DND-41 (cell line): ENCODE results near the gene PTPRN2.

ENCODE experiments used
- ATAC-seq: fragments of 200-7000 bp; cut with Tn5 transposase; 3 replicates; pipeline ENCODE4 v1.9.1; 2021; ENCODE audit warnings: low read depth; ENCODE audit not compliant: insufficient read depth
- DNase-seq: peaks from one replicate; pipeline ENCODE4 v3.0.0-alpha.2; 2020
- H2AFZ ChIP-seq: 2 replicates; pipeline ENCODE4 v1.6.0; 2012; ENCODE audit warnings: low read depth, low read length
- H3K27ac ChIP-seq: 2 replicates; pipeline ENCODE4 v1.5.1; 2012; ENCODE audit warnings: low read length, inconsistent platforms
- H3K27me3 ChIP-seq: fragments of 200-600 bp; sonication (generic); 2 replicates; pipeline ENCODE4 v1.6.0; 2012; ENCODE audit warnings: low read length, mild to moderate bottlenecking, inconsistent platforms; ENCODE audit not compliant: insufficient read depth, poor library complexity
- H3K36me3 ChIP-seq: 2 replicates; pipeline ENCODE4 v1.5.1; 2012; ENCODE audit warnings: low read length, inconsistent platforms; ENCODE audit not compliant: insufficient read depth
- H3K4me1 ChIP-seq: 2 replicates; pipeline ENCODE4 v1.5.1; 2012; ENCODE audit warnings: mild to moderate bottlenecking, low read length; ENCODE audit not compliant: insufficient read depth
- H3K4me2 ChIP-seq: 2 replicates; pipeline ENCODE4 v1.6.0; 2012; ENCODE audit warnings: mild to moderate bottlenecking, moderate library complexity, low read length, inconsistent platforms; ENCODE audit not compliant: insufficient read depth
- H3K4me3 ChIP-seq, 2 experiments: fragments of 200-600 bp in 1 of 2; shearing (Covaris generic) in 1 of 2; 2 replicates each; pipeline ENCODE4 v1.5.1; 2012 to 2016; ENCODE audit warnings: inconsistent platforms in 2 of 2, low read length in 2 of 2, mild to moderate bottlenecking in 2 of 2, low read depth in 1 of 2, moderate library complexity in 1 of 2
- H3K79me2 ChIP-seq: 2 replicates; pipeline ENCODE4 v1.6.0; 2012; ENCODE audit warnings: low read length, inconsistent platforms; ENCODE audit not compliant: insufficient read depth
- H3K9ac ChIP-seq: 2 replicates; pipeline ENCODE4 v1.6.0; 2012; ENCODE audit warnings: low read depth, mild to moderate bottlenecking, inconsistent platforms, low read length, moderate library complexity
- H3K9me3 ChIP-seq: 2 replicates; pipeline ENCODE4 v1.5.1; 2012; ENCODE audit warnings: low read length, moderate library complexity, mild to moderate bottlenecking, inconsistent platforms; ENCODE audit not compliant: insufficient read depth, severe bottlenecking
- H4K20me1 ChIP-seq: 2 replicates; pipeline ENCODE4 v1.6.0; 2012; ENCODE audit warnings: low read length; ENCODE audit not compliant: insufficient read depth
- EZH2 ChIP-seq: IDR thresholded peaks from 3 replicates; pipeline ENCODE4 v1.6.1; 2012; ENCODE audit warnings: borderline replicate concordance, low read depth, mild to moderate bottlenecking, moderate library complexity, low read length, inconsistent platforms; ENCODE audit not compliant: severe bottlenecking
- TF ChIP-seq, protein P1 (sequence below): IDR thresholded peaks from 2 replicates; pipeline ENCODE4 v1.5.1; 2012; ENCODE audit warnings: borderline replicate concordance, low read length, moderate library complexity, mild to moderate bottlenecking; ENCODE audit not compliant: poor library complexity, severe bottlenecking; ENCODE audit errors: extremely low read depth

The PTPRN2 gene

DNA sequence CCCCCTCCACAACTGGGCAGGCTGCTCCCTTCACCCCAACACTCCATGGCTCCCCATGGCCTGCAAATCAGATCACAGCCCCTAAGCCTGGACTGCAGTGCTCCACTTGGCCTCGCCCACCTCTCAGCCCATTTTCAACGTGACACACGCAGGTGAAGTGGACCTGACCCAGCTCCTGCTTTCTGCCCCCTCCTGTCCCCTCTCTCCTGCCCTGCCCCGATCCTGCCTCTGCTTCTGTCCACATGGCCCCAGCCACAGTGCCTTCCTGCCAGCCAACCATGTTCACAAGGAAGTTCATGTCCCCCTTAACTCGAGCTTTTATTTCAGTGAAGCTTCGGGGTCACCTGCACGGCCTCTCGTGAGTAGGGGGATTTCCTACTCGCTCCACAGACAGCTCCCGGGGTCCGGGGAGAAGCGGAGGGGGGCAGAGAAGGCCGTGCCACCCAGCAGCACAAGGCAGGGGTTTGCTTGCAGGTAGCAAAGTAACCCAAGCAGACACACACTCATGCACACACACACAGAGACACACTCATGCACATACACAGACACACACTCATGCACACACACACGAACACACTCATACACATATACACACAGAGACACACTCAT lies 713.3 kb downstream of the PTPRN2 start:
- peaks cover 13% of the 10 kb centered on the region for H3K4me1 ChIP-seq
- H3K9me3 ChIP-seq = no peaks in the 10 kb centered on the region
- no peak overlapping the region for H3K9ac ChIP-seq
- H4K20me1 ChIP-seq = no peaks in the 10 kb centered on the region
- TF ChIP-seq EZH2 = no peak
- TF ChIP-seq, protein P1, sequence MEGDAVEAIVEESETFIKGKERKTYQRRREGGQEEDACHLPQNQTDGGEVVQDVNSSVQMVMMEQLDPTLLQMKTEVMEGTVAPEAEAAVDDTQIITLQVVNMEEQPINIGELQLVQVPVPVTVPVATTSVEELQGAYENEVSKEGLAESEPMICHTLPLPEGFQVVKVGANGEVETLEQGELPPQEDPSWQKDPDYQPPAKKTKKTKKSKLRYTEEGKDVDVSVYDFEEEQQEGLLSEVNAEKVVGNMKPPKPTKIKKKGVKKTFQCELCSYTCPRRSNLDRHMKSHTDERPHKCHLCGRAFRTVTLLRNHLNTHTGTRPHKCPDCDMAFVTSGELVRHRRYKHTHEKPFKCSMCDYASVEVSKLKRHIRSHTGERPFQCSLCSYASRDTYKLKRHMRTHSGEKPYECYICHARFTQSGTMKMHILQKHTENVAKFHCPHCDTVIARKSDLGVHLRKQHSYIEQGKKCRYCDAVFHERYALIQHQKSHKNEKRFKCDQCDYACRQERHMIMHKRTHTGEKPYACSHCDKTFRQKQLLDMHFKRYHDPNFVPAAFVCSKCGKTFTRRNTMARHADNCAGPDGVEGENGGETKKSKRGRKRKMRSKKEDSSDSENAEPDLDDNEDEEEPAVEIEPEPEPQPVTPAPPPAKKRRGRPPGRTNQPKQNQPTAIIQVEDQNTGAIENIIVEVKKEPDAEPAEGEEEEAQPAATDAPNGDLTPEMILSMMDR = no peak
- H3K4me3 ChIP-seq = peak overlapping the region in 1 of 2 experiments; percentile 40; a peak in 2 of 4 replicates
- no peak overlapping the region for H2AFZ ChIP-seq
- H3K36me3 ChIP-seq = no peaks in the 10 kb centered on the region
- ATAC-seq (no peak), DNase-seq (no peak)
- no peaks in the 10 kb centered on the region for H3K27me3 ChIP-seq
- H3K79me2 ChIP-seq = no peaks in the 10 kb centered on the region
- peak overlapping the region; percentile 55 for H3K4me2 ChIP-seq
- H3K27ac ChIP-seq = no peak overlapping the region

DNA sequence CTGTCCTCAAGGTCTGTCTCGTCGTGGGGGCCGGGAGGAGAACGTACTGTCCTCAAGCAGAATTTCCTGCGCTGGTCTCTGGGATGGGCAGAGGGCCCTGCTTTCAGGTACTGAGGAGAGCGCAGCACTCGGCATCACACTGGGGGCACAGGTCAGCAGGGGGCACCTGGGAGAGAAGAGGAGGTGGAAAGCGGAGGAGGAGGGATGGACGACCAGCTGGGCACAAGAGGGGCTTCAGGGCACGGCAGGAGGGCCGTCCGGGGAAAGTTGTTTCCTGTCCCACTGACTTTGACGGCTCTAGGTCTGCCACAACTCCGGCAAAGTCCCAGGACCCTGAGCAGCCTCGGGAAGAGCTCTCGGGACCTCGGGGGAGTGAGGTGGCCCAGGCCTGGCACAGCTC lies 714.0 kb downstream of the PTPRN2 start:
- H4K20me1 ChIP-seq = no peaks in the 10 kb centered on the region
- no peaks in the 10 kb centered on the region for H3K27me3 ChIP-seq
- TF ChIP-seq EZH2 = no peak
- TF ChIP-seq, protein P1 = no peak

DNA sequence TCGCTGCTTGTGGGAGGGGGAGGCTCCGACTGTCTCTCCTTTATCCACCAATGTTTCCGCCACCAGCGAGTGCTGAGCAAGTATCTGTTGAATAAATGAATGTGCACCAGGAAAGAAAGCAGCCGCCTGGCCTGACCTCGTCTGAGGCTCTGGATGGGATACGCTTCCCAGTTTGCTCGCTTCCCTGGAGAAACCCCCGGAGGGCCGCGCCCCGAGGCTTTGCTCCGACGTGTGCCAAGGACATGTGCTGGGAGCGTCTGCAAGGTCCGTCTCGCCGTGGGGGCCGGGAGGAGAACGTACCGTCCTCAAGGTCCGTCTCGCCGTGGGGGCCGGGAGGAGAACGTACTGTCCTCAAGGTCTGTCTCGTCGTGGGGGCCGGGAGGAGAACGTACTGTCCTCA lies 714.4 kb downstream of the PTPRN2 start:
- Histone ChIP-seq H3K36me3 (no peaks in the 10 kb centered on the region), H3K4me1 (peaks cover 13% of the 10 kb centered on the region), H3K4me2 (no peak overlapping the region), H3K27ac (no peak overlapping the region), H3K9me3 (no peaks in the 10 kb centered on the region), H3K4me3 (no peak overlapping the region), H4K20me1 (no peaks in the 10 kb centered on the region), H2AFZ (no peak overlapping the region), H3K27me3 (no peaks in the 10 kb centered on the region), H3K9ac (no peak overlapping the region), H3K79me2 (no peaks in the 10 kb centered on the region)
- DNase-seq (no peak), ATAC-seq (no peak)
- TF ChIP-seq EZH2 = no peak
- TF ChIP-seq, protein P1 = no peak

More for the DNA sequence above, 714.0 kb downstream of the PTPRN2 start:
- Histone ChIP-seq H3K9me3 (no peaks in the 10 kb centered on the region), H3K4me1 (peaks cover 13% of the 10 kb centered on the region), H3K4me2 (no peak overlapping the region), H3K4me3 (no peak overlapping the region), H3K36me3 (no peaks in the 10 kb centered on the region), H3K9ac (no peak overlapping the region), H2AFZ (no peak overlapping the region), H3K79me2 (no peaks in the 10 kb centered on the region), H3K27ac (no peak overlapping the region)
- DNase-seq (no peak), ATAC-seq (no peak)

DNA sequence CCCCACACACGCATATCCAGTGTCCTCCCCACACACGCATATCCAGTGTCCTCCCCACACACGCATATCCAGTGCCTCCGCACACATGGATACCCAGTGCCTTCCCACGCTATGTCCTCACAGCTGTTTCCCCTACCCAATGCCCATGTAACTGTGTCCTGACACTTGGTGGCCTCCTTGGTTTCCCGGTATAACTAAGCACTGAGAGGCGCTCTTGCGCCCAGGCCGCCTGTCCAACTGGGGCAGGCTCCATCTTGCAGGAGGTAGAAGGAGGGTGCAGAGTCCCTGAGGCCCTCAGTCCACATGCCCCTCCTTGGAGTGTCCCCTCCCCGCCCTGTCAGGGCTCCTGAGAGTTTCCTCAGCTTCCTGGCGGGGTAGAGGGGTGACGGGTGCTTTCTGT lies 715.2 kb downstream of the PTPRN2 start:
- Histone ChIP-seq H2AFZ (no peak overlapping the region), H3K79me2 (no peaks in the 10 kb centered on the region), H4K20me1 (no peaks in the 10 kb centered on the region), H3K4me3 (no peak overlapping the region), H3K9ac (no peak overlapping the region), H3K36me3 (no peaks in the 10 kb centered on the region), H3K9me3 (no peaks in the 10 kb centered on the region), H3K27me3 (no peaks in the 10 kb centered on the region), H3K4me1 (peaks cover 13% of the 10 kb centered on the region), H3K27ac (no peak overlapping the region), H3K4me2 (no peak overlapping the region)
- TF ChIP-seq, protein P1 = no peak
- DNase-seq = no peak
- ATAC-seq = no peak
